Breast epithelium (tissue), 3 donors: ENCODE data around the gene VEGFB.

ENCODE experiments used
- CTCF ChIP-seq, 3 donors: fragments of 450-650 bp; IDR thresholded peaks; one replicate each; pipeline ENCODE4 v1.5.1; 2016 to 2017; ENCODE audit warnings: antibody characterized with exemption in 3 of 3, mild to moderate bottlenecking in 3 of 3, moderate library complexity in 3 of 3
- POLR2AphosphoS5 ChIP-seq, 3 donors: sonication (generic); formaldehyde crosslinking; IDR thresholded peaks; one replicate each; pipeline ENCODE4 v1.6.1; 2017; ENCODE audit warnings: antibody characterized with exemption in 3 of 3

GRCh38 chr11:64196626-64197025, 37.8 kb upstream of the VEGFB start:
- no peak for TF ChIP-seq POLR2AphosphoS5 (IDR thresholded peaks at IDR 0.05)
- TF ChIP-seq CTCF (IDR thresholded peaks at IDR 0.05) = no peak
